Astrocyte (in vitro differentiated cells and primary cell): Measurements from ENCODE around the gene SLC37A1. TPM values are rescaled to one million over a fixed set of nuclear protein-coding genes. Genes with fewer than 3 reads are reported as not detected.

Experiments used
- DNase-seq: peaks from one replicate; pipeline ENCODE4 v3.0.0-alpha.2; 2010; ENCODE audit warnings: low read depth
- FAIRE-seq: peaks from 2 replicates; lab custom pipeline; 2011; peaks lifted over from hg19 to GRCh38; lab: Jason Lieb, UNC
- H2AFZ ChIP-seq: 2 replicates; pipeline ENCODE4 v1.6.0; 2012; ENCODE audit warnings: low read depth, low read length, inconsistent platforms
- H3K27ac ChIP-seq: 2 replicates; pipeline ENCODE4 v1.5.1; 2011; ENCODE audit warnings: low read depth, low read length, inconsistent platforms
- H3K27me3 ChIP-seq: 2 replicates; pipeline ENCODE4 v1.6.0; 2011; ENCODE audit warnings: low read length, inconsistent platforms; ENCODE audit not compliant: insufficient read depth
- H3K36me3 ChIP-seq: 2 replicates; pipeline ENCODE4 v1.5.1; 2011; ENCODE audit warnings: low read length, inconsistent platforms; ENCODE audit not compliant: insufficient read depth
- H3K4me1 ChIP-seq: 2 replicates; pipeline ENCODE4 v1.5.1; 2011; ENCODE audit warnings: low read length, inconsistent platforms; ENCODE audit not compliant: insufficient read depth
- H3K4me2 ChIP-seq: 2 replicates; pipeline ENCODE4 v1.6.0; 2012; ENCODE audit warnings: low read length, inconsistent platforms
- H3K4me3 ChIP-seq: 2 replicates; pipeline ENCODE4 v1.5.1; 2011; ENCODE audit warnings: low read depth, mild to moderate bottlenecking, low read length, inconsistent platforms; ENCODE audit not compliant: insufficient read depth
- H3K79me2 ChIP-seq: 2 replicates; pipeline ENCODE4 v1.6.0; 2012; ENCODE audit warnings: mild to moderate bottlenecking, low read length, inconsistent platforms; ENCODE audit not compliant: insufficient read depth
- H3K9ac ChIP-seq: 2 replicates; pipeline ENCODE4 v1.6.0; 2012; ENCODE audit warnings: mild to moderate bottlenecking, low read length, inconsistent platforms
- H3K9me3 ChIP-seq: 2 replicates; pipeline ENCODE4 v1.5.1; 2012; ENCODE audit warnings: low read depth, mild to moderate bottlenecking, low read length, inconsistent platforms; ENCODE audit not compliant: insufficient read depth
- H4K20me1 ChIP-seq: 2 replicates; pipeline ENCODE4 v1.6.0; 2012; ENCODE audit warnings: low read length, inconsistent platforms; ENCODE audit not compliant: insufficient read depth
- H3K27ac Mint-ChIP-seq: one replicate; pipeline ENCODE4 v1.8.0; 2021; ENCODE audit warnings: mild to moderate bottlenecking, mixed read lengths; ENCODE audit not compliant: unreplicated experiment
- H3K27me3 Mint-ChIP-seq: one replicate; pipeline ENCODE4 v1.8.0; 2021; ENCODE audit warnings: low read depth, mixed read lengths; ENCODE audit not compliant: unreplicated experiment
- H3K36me3 Mint-ChIP-seq: one replicate; pipeline ENCODE4 v1.8.0; 2021; ENCODE audit warnings: low read depth, mixed read lengths; ENCODE audit not compliant: unreplicated experiment
- H3K4me1 Mint-ChIP-seq: one replicate; pipeline ENCODE4 v1.8.0; 2021; ENCODE audit warnings: low read depth, mixed read lengths; ENCODE audit not compliant: unreplicated experiment
- H3K4me3 Mint-ChIP-seq: one replicate; pipeline ENCODE4 v1.8.0; 2021; ENCODE audit warnings: mild to moderate bottlenecking, moderate library complexity, mixed read lengths; ENCODE audit not compliant: unreplicated experiment
- H3K9me3 Mint-ChIP-seq: one replicate; pipeline ENCODE4 v1.8.0; 2021; ENCODE audit warnings: mild to moderate bottlenecking, mixed read lengths; ENCODE audit not compliant: unreplicated experiment
- CTCF ChIP-seq: IDR thresholded peaks from 2 replicates; pipeline ENCODE4 v1.5.1; 2011; ENCODE audit warnings: low read depth, mild to moderate bottlenecking, inconsistent platforms, low read length, moderate library complexity; ENCODE audit not compliant: insufficient read depth
- EZH2 ChIP-seq: IDR thresholded peaks from 2 replicates; pipeline ENCODE4 v1.6.1; 2012; ENCODE audit warnings: mild to moderate bottlenecking, low read length, inconsistent platforms; ENCODE audit not compliant: insufficient read depth
- total RNA-seq: library from RNA; stranded (reverse); gene quantifications from 2 replicates; pipeline ENCODE4 v1.2.1, GENCODE V29; 2021

Gene SLC37A1
- total RNA-seq, 1 donor from 2014 or later, result 6.9 TPM

GRCh38 chr21:42578034-42578433 lies 64.4 kb downstream of the SLC37A1 start:
- no peaks in the 10 kb centered on the region for H3K4me1 ChIP-seq
- no peaks in the 10 kb centered on the region for H3K9me3 ChIP-seq
- Mint-ChIP-seq H3K27ac (no peak overlapping the region), H3K4me1 (no peaks in the 10 kb centered on the region), H3K9me3 (peaks cover 8% of the 10 kb centered on the region), H3K4me3 (no peak overlapping the region), H3K36me3 (peaks cover 7% of the 10 kb centered on the region), H3K27me3 (peaks cover 19% of the 10 kb centered on the region)
- H3K4me2 ChIP-seq, result no peak overlapping the region
- H3K9ac ChIP-seq, result no peak overlapping the region
- H2AFZ ChIP-seq, result no peak overlapping the region
- H3K4me3 ChIP-seq, result no peak overlapping the region
- no peak for DNase-seq
- no peak for FAIRE-seq
- no peak overlapping the region for H3K27ac ChIP-seq
- H4K20me1 ChIP-seq, result no peaks in the 10 kb centered on the region
- H3K36me3 ChIP-seq, result no peaks in the 10 kb centered on the region
- no peaks in the 10 kb centered on the region for H3K27me3 ChIP-seq
- no peaks in the 10 kb centered on the region for H3K79me2 ChIP-seq
- TF ChIP-seq EZH2, result no peak
- no peak for TF ChIP-seq CTCF

GRCh38 chr21:42578761-42579415 lies 65.2 kb downstream of the SLC37A1 start:
- H3K4me1 ChIP-seq, result no peaks in the 10 kb centered on the region
- no peaks in the 10 kb centered on the region for H4K20me1 ChIP-seq
- H3K27ac Mint-ChIP-seq, result no peak overlapping the region
- H3K9ac ChIP-seq, result no peak overlapping the region
- H3K9me3 Mint-ChIP-seq, result peaks cover 8% of the 10 kb centered on the region
- no peaks in the 10 kb centered on the region for H3K9me3 ChIP-seq
- H3K4me1 Mint-ChIP-seq, result no peaks in the 10 kb centered on the region
- no peak overlapping the region for H2AFZ ChIP-seq
- H3K79me2 ChIP-seq, result no peaks in the 10 kb centered on the region
- no peaks in the 10 kb centered on the region for H3K36me3 ChIP-seq
- H3K36me3 Mint-ChIP-seq, result peaks cover 7% of the 10 kb centered on the region
- no peak overlapping the region for H3K27ac ChIP-seq
- H3K27me3 ChIP-seq, result no peaks in the 10 kb centered on the region
- H3K4me2 ChIP-seq, result no peak overlapping the region
- FAIRE-seq, result no peak
- H3K4me3 ChIP-seq, result no peak overlapping the region
- DNase-seq, result no peak
- no peak overlapping the region for H3K4me3 Mint-ChIP-seq
- peaks cover 16% of the 10 kb centered on the region for H3K27me3 Mint-ChIP-seq
- TF ChIP-seq CTCF (no peak), EZH2 (no peak)

- FAIRE-seq, result no peak
- H3K9me3 ChIP-seq, result no peaks in the 10 kb centered on the region
- H3K27ac ChIP-seq, result no peak overlapping the region
- no peaks in the 10 kb centered on the region for H3K4me1 ChIP-seq
- H3K9me3 Mint-ChIP-seq, result peaks cover 8% of the 10 kb centered on the region
- H3K9ac ChIP-seq, result no peak overlapping the region
- H3K4me3 Mint-ChIP-seq, result no peak overlapping the region
- H4K20me1 ChIP-seq, result no peaks in the 10 kb centered on the region
- no peak overlapping the region for H3K4me2 ChIP-seq
- no peak overlapping the region for H3K4me3 ChIP-seq
- H3K4me1 Mint-ChIP-seq, result no peaks in the 10 kb centered on the region
- H3K27me3 Mint-ChIP-seq, result peaks cover 17% of the 10 kb centered on the region
- H3K36me3 Mint-ChIP-seq, result peaks cover 7% of the 10 kb centered on the region
- H2AFZ ChIP-seq, result no peak overlapping the region
- no peak for DNase-seq
- no peaks in the 10 kb centered on the region for H3K36me3 ChIP-seq
- H3K79me2 ChIP-seq, result no peaks in the 10 kb centered on the region
- TF ChIP-seq EZH2 (no peak), CTCF (no peak)
- no peaks in the 10 kb centered on the region for H3K27me3 ChIP-seq
- no peak overlapping the region for H3K27ac Mint-ChIP-seq
Measured at GRCh38 chr21:42579456-42580075, 65.9 kb downstream of the SLC37A1 start.
